Memory B cell (primary cell): ENCODE results near the gene MBNL1.
A peak's percentile ranks its signal among the peaks of the same experiment; 100 is the strongest.
"Not testable (repeated sequence)": the region's sequence is repeated elsewhere in the genome, so short reads cannot be mapped to it uniquely, and the experiment has no call there.

Experiments
- ATAC-seq: fragments of 150-1000 bp; cut with Tn5 transposase; 2 replicates; pipeline ENCODE4 v1.10.0; 2021; ENCODE audit warnings: low read depth, mild to moderate bottlenecking, moderate library complexity
- DNase-seq, 2 donors: peaks; one replicate each; pipeline ENCODE4 v3.0.0; 2022; ENCODE audit warnings: low spot score in 2 of 2
- H3K27ac Mint-ChIP-seq: one replicate; pipeline ENCODE4 v1.8.0; 2022; ENCODE audit warnings: mild to moderate bottlenecking, moderate library complexity, mixed read lengths
- H3K27me3 Mint-ChIP-seq: one replicate; pipeline ENCODE4 v1.8.0; 2022; ENCODE audit warnings: mixed read lengths
- H3K36me3 Mint-ChIP-seq: one replicate; pipeline ENCODE4 v1.8.0; 2022; ENCODE audit warnings: mild to moderate bottlenecking, mixed read lengths
- H3K4me1 Mint-ChIP-seq: one replicate; pipeline ENCODE4 v1.8.0; 2022; ENCODE audit warnings: mixed read lengths
- H3K4me3 Mint-ChIP-seq: one replicate; pipeline ENCODE4 v1.8.0; 2022; ENCODE audit warnings: mild to moderate bottlenecking, moderate library complexity, mixed read lengths
- H3K9me3 Mint-ChIP-seq: one replicate; pipeline ENCODE4 v1.8.0; 2022; ENCODE audit warnings: mixed read lengths

MBNL1 gene

GRCh38 chr3:152367192-152367591 lies 98.5 kb downstream of the MBNL1 start:
- not testable (repeated sequence) for H3K4me3 Mint-ChIP-seq, H3K27me3 Mint-ChIP-seq, ATAC-seq, DNase-seq, H3K9me3 Mint-ChIP-seq
- peak overlapping the region; percentile 66 for H3K27ac Mint-ChIP-seq
- H3K36me3 Mint-ChIP-seq: peaks cover 49% of the 10 kb centered on the region
- peaks cover 61% of the 10 kb centered on the region for H3K4me1 Mint-ChIP-seq

- H3K4me3 Mint-ChIP-seq, DNase-seq, H3K27me3 Mint-ChIP-seq, ATAC-seq, H3K9me3 Mint-ChIP-seq: not testable (repeated sequence)
- peaks cover 37% of the 10 kb centered on the region for H3K36me3 Mint-ChIP-seq
- H3K4me1 Mint-ChIP-seq: peaks cover 54% of the 10 kb centered on the region
- H3K27ac Mint-ChIP-seq: peak overlapping the region; percentile 79
Measured at GRCh38 chr3:152372633-152373032, 103.9 kb downstream of the MBNL1 start.

GRCh38 chr3:152373379-152373778 lies 104.7 kb downstream of the MBNL1 start:
- peaks cover 3% of the 10 kb centered on the region for H3K9me3 Mint-ChIP-seq
- H3K4me1 Mint-ChIP-seq: peaks cover 51% of the 10 kb centered on the region
- no peak for DNase-seq
- H3K36me3 Mint-ChIP-seq: peaks cover 34% of the 10 kb centered on the region
- no peak overlapping the region for H3K4me3 Mint-ChIP-seq
- no peaks in the 10 kb centered on the region for H3K27me3 Mint-ChIP-seq
- H3K27ac Mint-ChIP-seq: peak overlapping the region; percentile 38
- ATAC-seq: no peak

GRCh38 chr3:152374262-152374990 lies 105.7 kb downstream of the MBNL1 start:
- ATAC-seq (no peak), DNase-seq (no peak)
- H3K36me3 Mint-ChIP-seq: peaks cover 30% of the 10 kb centered on the region
- peak overlapping the region; percentile 68 for H3K27ac Mint-ChIP-seq
- H3K4me3 Mint-ChIP-seq: no peak overlapping the region
- no peaks in the 10 kb centered on the region for H3K27me3 Mint-ChIP-seq
- peaks cover 42% of the 10 kb centered on the region for H3K4me1 Mint-ChIP-seq
- peaks cover 3% of the 10 kb centered on the region for H3K9me3 Mint-ChIP-seq

- Mint-ChIP-seq H3K27ac (peak overlapping the region; percentile 68), H3K9me3 (peaks cover 3% of the 10 kb centered on the region), H3K4me3 (no peak overlapping the region), H3K36me3 (peaks cover 21% of the 10 kb centered on the region), H3K4me1 (peaks cover 38% of the 10 kb centered on the region), H3K27me3 (no peaks in the 10 kb centered on the region)
- no peak for ATAC-seq
- no peak for DNase-seq
Measured at GRCh38 chr3:152375546-152375945, 106.8 kb downstream of the MBNL1 start.

GRCh38 chr3:152376351-152377183 lies 107.8 kb downstream of the MBNL1 start:
- peaks cover 15% of the 10 kb centered on the region for H3K36me3 Mint-ChIP-seq
- H3K27ac Mint-ChIP-seq: peak overlapping the region; percentile 68
- DNase-seq: peak; percentile 41 to 78
- no peaks in the 10 kb centered on the region for H3K27me3 Mint-ChIP-seq
- peaks cover 30% of the 10 kb centered on the region for H3K4me1 Mint-ChIP-seq
- ATAC-seq: peak; percentile 90
- peaks cover 3% of the 10 kb centered on the region for H3K9me3 Mint-ChIP-seq
- H3K4me3 Mint-ChIP-seq: peak overlapping the region; percentile 1

- ATAC-seq: peak; percentile 1
- peak overlapping the region; percentile 68 for H3K27ac Mint-ChIP-seq
- H3K9me3 Mint-ChIP-seq: peaks cover 3% of the 10 kb centered on the region
- peak overlapping the region; percentile 4 for H3K4me3 Mint-ChIP-seq
- peaks cover 28% of the 10 kb centered on the region for H3K4me1 Mint-ChIP-seq
- no peaks in the 10 kb centered on the region for H3K27me3 Mint-ChIP-seq
- H3K36me3 Mint-ChIP-seq: peaks cover 8% of the 10 kb centered on the region
- DNase-seq: no peak
Measured at GRCh38 chr3:152377184-152377570, 108.4 kb downstream of the MBNL1 start.

- Mint-ChIP-seq H3K4me3 (no peak overlapping the region), H3K9me3 (no peaks in the 10 kb centered on the region), H3K36me3 (peaks cover 6% of the 10 kb centered on the region), H3K27me3 (no peaks in the 10 kb centered on the region), H3K27ac (peak overlapping the region; percentile 52), H3K4me1 (peaks cover 34% of the 10 kb centered on the region)
- DNase-seq (no peak), ATAC-seq (no peak)
Measured at GRCh38 chr3:152379415-152380042, 110.8 kb downstream of the MBNL1 start.

GRCh38 chr3:152380043-152380442 lies 111.3 kb downstream of the MBNL1 start:
- Mint-ChIP-seq H3K4me1 (peaks cover 33% of the 10 kb centered on the region), H3K4me3 (no peak overlapping the region), H3K36me3 (peaks cover 4% of the 10 kb centered on the region)

GRCh38 chr3:152381881-152382295 lies 113.2 kb downstream of the MBNL1 start:
- H3K4me3 Mint-ChIP-seq: no peak overlapping the region
- H3K27ac Mint-ChIP-seq: peak overlapping the region; percentile 83
- H3K9me3 Mint-ChIP-seq: no peaks in the 10 kb centered on the region
- no peaks in the 10 kb centered on the region for H3K27me3 Mint-ChIP-seq
- ATAC-seq: no peak
- peaks cover 4% of the 10 kb centered on the region for H3K36me3 Mint-ChIP-seq
- peaks cover 33% of the 10 kb centered on the region for H3K4me1 Mint-ChIP-seq
- DNase-seq: no peak

More at GRCh38 chr3:152380043-152380442, 111.3 kb downstream of the MBNL1 start:
- DNase-seq (no peak), ATAC-seq (no peak)
- Mint-ChIP-seq H3K27ac (peak overlapping the region; percentile 52), H3K9me3 (no peaks in the 10 kb centered on the region), H3K27me3 (no peaks in the 10 kb centered on the region)

- Mint-ChIP-seq H3K4me1 (peaks cover 35% of the 10 kb centered on the region), H3K4me3 (peak overlapping the region; percentile 68), H3K27ac (peak overlapping the region; percentile 83), H3K27me3 (no peaks in the 10 kb centered on the region), H3K36me3 (peaks cover 4% of the 10 kb centered on the region), H3K9me3 (no peaks in the 10 kb centered on the region)
- DNase-seq (no peak), ATAC-seq (peak; percentile 58)
Measured at GRCh38 chr3:152382312-152383135, 113.8 kb downstream of the MBNL1 start.

- ATAC-seq (no peak), DNase-seq (no peak)
- Mint-ChIP-seq H3K36me3 (peaks cover 4% of the 10 kb centered on the region), H3K9me3 (no peaks in the 10 kb centered on the region), H3K27me3 (no peaks in the 10 kb centered on the region), H3K4me3 (no peak overlapping the region), H3K27ac (peak overlapping the region; percentile 83), H3K4me1 (peaks cover 34% of the 10 kb centered on the region)
Measured at GRCh38 chr3:152383136-152383606, 114.4 kb downstream of the MBNL1 start.

GRCh38 chr3:152384412-152384811 lies 115.7 kb downstream of the MBNL1 start:
- no peaks in the 10 kb centered on the region for H3K9me3 Mint-ChIP-seq
- DNase-seq: no peak
- peaks cover 8% of the 10 kb centered on the region for H3K36me3 Mint-ChIP-seq
- peaks cover 40% of the 10 kb centered on the region for H3K4me1 Mint-ChIP-seq
- no peaks in the 10 kb centered on the region for H3K27me3 Mint-ChIP-seq
- H3K4me3 Mint-ChIP-seq: no peak overlapping the region
- H3K27ac Mint-ChIP-seq: no peak overlapping the region
- ATAC-seq: no peak
